ENCODE data around the gene SNAP91.
"Not testable (repeated sequence)": the region's sequence is repeated elsewhere in the genome, so short reads cannot be mapped to it uniquely, and the experiment has no call there.

The SNAP91 gene

GRCh38 chr6:83636800-83637199, 72.1 kb downstream of the SNAP91 start:
- Histone ChIP-seq H3F3A (ENCODE audit: insufficient read depth, low read length) (no peaks in the 10 kb centered on the region), H3K27me3 (replicated peaks; ENCODE audit: insufficient read depth, low read length) (no peaks in the 10 kb centered on the region), H3K36me3 (replicated peaks; ENCODE audit: insufficient read depth, low read length) (no peaks in the 10 kb centered on the region), H3K4me2 (ENCODE audit: low read depth, low read length) (no peak overlapping the region), H3K79me2 (ENCODE audit: low read length) (no peaks in the 10 kb centered on the region), H3K4me3 (ENCODE audit: low read length) (no peak overlapping the region), H4K20me1 (ENCODE audit: insufficient read depth, low read length) (no peaks in the 10 kb centered on the region), H3K9me2 (replicated peaks; ENCODE audit: insufficient read depth, low read length) (no peaks in the 10 kb centered on the region), H2AFZ (ENCODE audit: low read length) (no peak overlapping the region), H3K27ac (ENCODE audit: low read length) (no peak overlapping the region), H3K4me1 (ENCODE audit: low read length) (no peaks in the 10 kb centered on the region), H3K9me3 (replicated peaks; ENCODE audit: insufficient read depth, low read length) (no peaks in the 10 kb centered on the region), H3K9ac (ENCODE audit: low read length) (no peak overlapping the region)
- TF ChIP-seq EZH2phosphoT487 (IDR thresholded peaks at IDR 0.05; ENCODE audit: low read length) (no peak), EZH2 (optimal IDR thresholded peaks at IDR 0.05; ENCODE audit: low read depth, low read length) (no peak), CTCF (IDR thresholded peaks at IDR 0.05; ENCODE audit: low read length) (no peak)
- DNase-seq = no peak

GRCh38 chr6:83633609-83634008, 75.3 kb downstream of the SNAP91 start:
- no peaks in the 10 kb centered on the region for H3K4me1 ChIP-seq (ENCODE audit: low read length)
- no peak overlapping the region for H3K9ac ChIP-seq (ENCODE audit: low read length)
- H3K4me3 ChIP-seq (ENCODE audit: low read length) = no peak overlapping the region
- no peak overlapping the region for H3K4me2 ChIP-seq (ENCODE audit: low read depth, low read length)
- H3K27ac ChIP-seq (ENCODE audit: low read length) = no peak overlapping the region
- H4K20me1 ChIP-seq (ENCODE audit: insufficient read depth, low read length) = no peaks in the 10 kb centered on the region
- no peak for TF ChIP-seq EZH2 (optimal IDR thresholded peaks at IDR 0.05; ENCODE audit: low read depth, low read length)
- TF ChIP-seq CTCF (IDR thresholded peaks at IDR 0.05; ENCODE audit: low read length) = no peak
- TF ChIP-seq EZH2phosphoT487 (IDR thresholded peaks at IDR 0.05; ENCODE audit: low read length) = no peak
- DNase-seq = no peak
- no peaks in the 10 kb centered on the region for H3K9me3 ChIP-seq (replicated peaks; ENCODE audit: insufficient read depth, low read length)
- no peaks in the 10 kb centered on the region for H3K9me2 ChIP-seq (replicated peaks; ENCODE audit: insufficient read depth, low read length)
- H3K27me3 ChIP-seq (replicated peaks; ENCODE audit: insufficient read depth, low read length) = no peaks in the 10 kb centered on the region
- H2AFZ ChIP-seq (ENCODE audit: low read length) = no peak overlapping the region
- H3K36me3 ChIP-seq (replicated peaks; ENCODE audit: insufficient read depth, low read length) = no peaks in the 10 kb centered on the region
- no peaks in the 10 kb centered on the region for H3K79me2 ChIP-seq (ENCODE audit: low read length)
- H3F3A ChIP-seq (ENCODE audit: insufficient read depth, low read length) = no peaks in the 10 kb centered on the region

- no peaks in the 10 kb centered on the region for H3K36me3 ChIP-seq (replicated peaks; ENCODE audit: insufficient read depth, low read length)
- no peaks in the 10 kb centered on the region for H3K79me2 ChIP-seq (ENCODE audit: low read length)
- peak; percentile 55 for DNase-seq
- no peak overlapping the region for H3K4me2 ChIP-seq (ENCODE audit: low read depth, low read length)
- no peaks in the 10 kb centered on the region for H3F3A ChIP-seq (ENCODE audit: insufficient read depth, low read length)
- no peaks in the 10 kb centered on the region for H3K9me3 ChIP-seq (replicated peaks; ENCODE audit: insufficient read depth, low read length)
- H3K9me2 ChIP-seq (replicated peaks; ENCODE audit: insufficient read depth, low read length) = no peaks in the 10 kb centered on the region
- no peak overlapping the region for H3K9ac ChIP-seq (ENCODE audit: low read length)
- no peak overlapping the region for H3K4me3 ChIP-seq (ENCODE audit: low read length)
- H2AFZ ChIP-seq (ENCODE audit: low read length) = no peak overlapping the region
- H4K20me1 ChIP-seq (ENCODE audit: insufficient read depth, low read length) = no peaks in the 10 kb centered on the region
- H3K27me3 ChIP-seq (replicated peaks; ENCODE audit: insufficient read depth, low read length) = no peaks in the 10 kb centered on the region
- H3K27ac ChIP-seq (ENCODE audit: low read length) = no peak overlapping the region
- TF ChIP-seq EZH2 (optimal IDR thresholded peaks at IDR 0.05; ENCODE audit: low read depth, low read length) (no peak), CTCF (IDR thresholded peaks at IDR 0.05; ENCODE audit: low read length) (no peak), EZH2phosphoT487 (IDR thresholded peaks at IDR 0.05; ENCODE audit: low read length) (no peak)
- no peaks in the 10 kb centered on the region for H3K4me1 ChIP-seq (ENCODE audit: low read length)
These were observed 75.8 kb downstream of the SNAP91 start for GRCh38 chr6:83633149-83633548.

GRCh38 chr6:83629908-83630307, 79.0 kb downstream of the SNAP91 start:
- H3F3A ChIP-seq (ENCODE audit: insufficient read depth, low read length); H3K4me2 ChIP-seq (ENCODE audit: low read depth, low read length); H3K9me3 ChIP-seq (replicated peaks; ENCODE audit: insufficient read depth, low read length); H3K9ac ChIP-seq (ENCODE audit: low read length); H4K20me1 ChIP-seq (ENCODE audit: insufficient read depth, low read length); H2AFZ ChIP-seq (ENCODE audit: low read length); H3K27ac ChIP-seq (ENCODE audit: low read length); H3K4me3 ChIP-seq (ENCODE audit: low read length); H3K79me2 ChIP-seq (ENCODE audit: low read length); H3K9me2 ChIP-seq (replicated peaks; ENCODE audit: insufficient read depth, low read length); H3K36me3 ChIP-seq (replicated peaks; ENCODE audit: insufficient read depth, low read length); H3K27me3 ChIP-seq (replicated peaks; ENCODE audit: insufficient read depth, low read length); DNase-seq; H3K4me1 ChIP-seq (ENCODE audit: low read length): not testable (repeated sequence)

Measured in MM.1S (cell line).